ENCODE data around the gene PLCB4. TPM values are rescaled to one million over a fixed set of nuclear protein-coding genes. Genes with fewer than 3 reads are reported as not detected.

Gene PLCB4
- polyA plus RNA-seq, 1 donor (not counting 4 experiments of a cell fraction or from before 2014, with no cell fraction given) = 4.1 TPM

- Histone ChIP-seq H3K9me1 (ENCODE audit: control insufficient read depth, extremely low read depth, insufficient read depth, low read length) (no peaks in the 10 kb centered on the region), H3K9me3 (ENCODE audit: control insufficient read depth, low read depth, low read length) (no peaks in the 10 kb centered on the region), H3K4me2 (ENCODE audit: control insufficient read depth, extremely low read depth, insufficient read depth, low read depth, low read length) (no peak overlapping the region), H4K20me1 (ENCODE audit: control insufficient read depth, extremely low read depth, insufficient read depth, low read length) (no peaks in the 10 kb centered on the region), H2AFZ (ENCODE audit: control insufficient read depth, low read length) (no peak overlapping the region), H3K4me1 (ENCODE audit: control insufficient read depth, extremely low read depth, insufficient read depth, low read length) (no peaks in the 10 kb centered on the region), H3K9ac (ENCODE audit: control insufficient read depth, extremely low read depth, insufficient read depth, low read length) (no peak overlapping the region), H3K36me3 (ENCODE audit: control insufficient read depth in 2 of 2, extremely low read depth in 1 of 2, insufficient read depth in 2 of 2, low read length in 2 of 2) (no peaks in the 10 kb centered on the region), H3K27me3 (ENCODE audit: control insufficient read depth, extremely low read depth, insufficient read depth, low read length) (no peaks in the 10 kb centered on the region), H3K79me2 (ENCODE audit: control insufficient read depth, insufficient read depth, low read length) (no peaks in the 10 kb centered on the region), H3K4me3 (ENCODE audit: control insufficient read depth in 2 of 3, extremely low read depth in 1 of 3, insufficient read depth in 2 of 3, low read depth in 1 of 3, low read length in 3 of 3) (no peak overlapping the region), H3K27ac (ENCODE audit: control insufficient read depth, insufficient read depth, low read length) (no peak overlapping the region)
- no peak for FAIRE-seq
- dilution Hi-C loops (cut with MboI; ENCODE audit: extremely low pct_ligation_motif_present, low sequenced_read_pairs) = no loop called here
- TF ChIP-seq EZH2 (IDR thresholded peaks at IDR 0.05; ENCODE audit: low read length) (no peak), CTCF (optimal IDR thresholded peaks at IDR 0.05 in 1 of 3, IDR thresholded peaks at IDR 0.05 in 1 of 3, conservative IDR thresholded peaks at IDR 0.05 in 1 of 3; ENCODE audit: extremely low read depth in 1 of 3, insufficient read depth in 2 of 3, low read length in 3 of 3) (no peak)
- no peak for DNase-seq (ENCODE audit: low read depth, low spot score)
These were observed 253.8 kb downstream of the PLCB4 start for GRCh38 chr20:9322661-9323060.

GRCh38 chr20:9323622-9324021, 254.7 kb downstream of the PLCB4 start:
- TF ChIP-seq CTCF (optimal IDR thresholded peaks at IDR 0.05 in 1 of 3, IDR thresholded peaks at IDR 0.05 in 1 of 3, conservative IDR thresholded peaks at IDR 0.05 in 1 of 3; ENCODE audit: extremely low read depth in 1 of 3, insufficient read depth in 2 of 3, low read length in 3 of 3) = peak in 1 of 3 experiments; percentile 15
- no peak for TF ChIP-seq EZH2 (IDR thresholded peaks at IDR 0.05; ENCODE audit: low read length)
- Histone ChIP-seq H3K79me2 (ENCODE audit: control insufficient read depth, insufficient read depth, low read length) (no peaks in the 10 kb centered on the region), H3K4me1 (ENCODE audit: control insufficient read depth, extremely low read depth, insufficient read depth, low read length) (no peaks in the 10 kb centered on the region), H3K27ac (ENCODE audit: control insufficient read depth, insufficient read depth, low read length) (no peak overlapping the region), H3K9me1 (ENCODE audit: control insufficient read depth, extremely low read depth, insufficient read depth, low read length) (no peaks in the 10 kb centered on the region), H3K4me2 (ENCODE audit: control insufficient read depth, extremely low read depth, insufficient read depth, low read depth, low read length) (no peak overlapping the region), H2AFZ (ENCODE audit: control insufficient read depth, low read length) (no peak overlapping the region), H4K20me1 (ENCODE audit: control insufficient read depth, extremely low read depth, insufficient read depth, low read length) (no peaks in the 10 kb centered on the region), H3K27me3 (ENCODE audit: control insufficient read depth, extremely low read depth, insufficient read depth, low read length) (no peaks in the 10 kb centered on the region), H3K36me3 (ENCODE audit: control insufficient read depth in 2 of 2, extremely low read depth in 1 of 2, insufficient read depth in 2 of 2, low read length in 2 of 2) (no peaks in the 10 kb centered on the region), H3K9ac (ENCODE audit: control insufficient read depth, extremely low read depth, insufficient read depth, low read length) (no peak overlapping the region), H3K9me3 (ENCODE audit: control insufficient read depth, low read depth, low read length) (no peaks in the 10 kb centered on the region), H3K4me3 (ENCODE audit: control insufficient read depth in 2 of 3, extremely low read depth in 1 of 3, insufficient read depth in 2 of 3, low read depth in 1 of 3, low read length in 3 of 3) (no peak overlapping the region)
- FAIRE-seq (no peak), DNase-seq (ENCODE audit: low read depth, low spot score) (no peak)
- dilution Hi-C loops (cut with MboI; ENCODE audit: extremely low pct_ligation_motif_present, low sequenced_read_pairs) = no loop called here
